Measurements from ENCODE around the gene ARGLU1.

ARGLU1 gene

GRCh38 chr13:106496072-106496997, 71.6 kb downstream of the ARGLU1 start:
- no peak for DNase-seq (ENCODE audit: low read depth, low spot score)

GRCh38 chr13:106494936-106495335, 73.0 kb downstream of the ARGLU1 start:
- CTCF ChIA-PET: interaction anchor here (1.5 kb wide), 1 partner anchor 10 kb away, joined by 10 read pairs; no protein-coding TSS in a partner anchor

More at GRCh38 chr13:106496072-106496997, 71.6 kb downstream of the ARGLU1 start:
- ChIA-PET CTCF (no interaction called here), POLR2A (no interaction called here)
- H3K4me3 ChIP-seq (ENCODE audit: low read depth, low read length): no peak overlapping the region
- no peak for TF ChIP-seq CTCF (IDR thresholded peaks at IDR 0.05; ENCODE audit: insufficient read depth, low read length, missing control alignments)

GRCh38 chr13:106494506-106494905, 73.4 kb downstream of the ARGLU1 start:
- ChIA-PET CTCF (interaction anchor here (1.5 kb wide), 1 partner anchor 9 kb away, joined by 10 read pairs; no protein-coding TSS in a partner anchor), POLR2A (no interaction called here)
- no peak for TF ChIP-seq CTCF (IDR thresholded peaks at IDR 0.05; ENCODE audit: insufficient read depth, low read length, missing control alignments)
- no peak for DNase-seq (ENCODE audit: low read depth, low spot score)
- H3K4me3 ChIP-seq (ENCODE audit: low read depth, low read length): no peak overlapping the region

More at GRCh38 chr13:106494936-106495335, 73.0 kb downstream of the ARGLU1 start:
- no peak overlapping the region for H3K4me3 ChIP-seq (ENCODE audit: low read depth, low read length)
- no peak for TF ChIP-seq CTCF (IDR thresholded peaks at IDR 0.05; ENCODE audit: insufficient read depth, low read length, missing control alignments)
- POLR2A ChIA-PET: no interaction called here
- DNase-seq (ENCODE audit: low read depth, low spot score): no peak

GRCh38 chr13:106493533-106494220, 74.3 kb downstream of the ARGLU1 start:
- DNase-seq (ENCODE audit: low read depth, low spot score): no peak
- POLR2A ChIA-PET: no interaction called here
- H3K4me3 ChIP-seq (ENCODE audit: low read depth, low read length): no peak overlapping the region
- no peak for TF ChIP-seq CTCF (IDR thresholded peaks at IDR 0.05; ENCODE audit: insufficient read depth, low read length, missing control alignments)
- CTCF ChIA-PET: interaction anchor here (1.5 kb wide), 1 partner anchor 9 kb away, joined by 10 read pairs; no protein-coding TSS in a partner anchor

- no peak overlapping the region for H3K4me3 ChIP-seq (ENCODE audit: low read depth, low read length)
- CTCF ChIA-PET: interaction anchor here (0.6 to 1.5 kb wide), 2 partner anchors 8 to 883 kb away, joined by 3 to 10 read pairs; no protein-coding TSS in a partner anchor
- no peak for DNase-seq (ENCODE audit: low read depth, low spot score)
- POLR2A ChIA-PET: no interaction called here
- no peak for TF ChIP-seq CTCF (IDR thresholded peaks at IDR 0.05; ENCODE audit: insufficient read depth, low read length, missing control alignments)
These were observed 75.1 kb downstream of the ARGLU1 start for GRCh38 chr13:106492588-106493475.

Data from AG04449 (cell line).